Femur (tissue), 1 donor: ENCODE results near the gene ARHGAP24.

Source experiments
- DNase-seq: peaks from one replicate; pipeline ENCODE4 v3.0.0-alpha.2; 2017

ARHGAP24 gene

GRCh38 chr4:85747882-85748491 is 273.0 kb downstream of the ARHGAP24 start:
- DNase-seq: peak; percentile 45

GRCh38 chr4:85748654-85749053 is 273.7 kb downstream of the ARHGAP24 start:
- DNase-seq: no peak

GRCh38 chr4:85751866-85752265 is 276.9 kb downstream of the ARHGAP24 start:
- DNase-seq: no peak

DNA sequence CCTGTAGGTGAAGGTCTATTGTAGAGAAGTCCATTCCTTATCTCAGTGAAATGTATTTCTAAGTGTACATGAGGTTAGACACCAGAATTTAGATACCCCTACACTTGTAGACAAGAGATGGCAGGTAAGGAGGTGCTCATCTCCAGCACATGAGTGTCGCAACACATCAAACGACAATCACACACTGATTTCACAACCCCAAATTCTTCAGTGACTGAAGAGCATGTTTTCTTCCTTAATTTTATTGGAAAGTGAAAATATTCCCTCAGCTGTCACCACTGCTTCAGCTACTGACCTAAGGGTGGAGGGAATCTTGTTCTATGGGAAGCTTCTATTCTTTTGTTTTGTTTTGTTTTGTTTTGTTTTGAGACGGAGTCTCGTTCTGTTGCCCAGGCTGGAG is 280.3 kb downstream of the ARHGAP24 start:
- no peak for DNase-seq

GRCh38 chr4:85756938-85757337 is 282.0 kb downstream of the ARHGAP24 start:
- DNase-seq: no peak

DNA sequence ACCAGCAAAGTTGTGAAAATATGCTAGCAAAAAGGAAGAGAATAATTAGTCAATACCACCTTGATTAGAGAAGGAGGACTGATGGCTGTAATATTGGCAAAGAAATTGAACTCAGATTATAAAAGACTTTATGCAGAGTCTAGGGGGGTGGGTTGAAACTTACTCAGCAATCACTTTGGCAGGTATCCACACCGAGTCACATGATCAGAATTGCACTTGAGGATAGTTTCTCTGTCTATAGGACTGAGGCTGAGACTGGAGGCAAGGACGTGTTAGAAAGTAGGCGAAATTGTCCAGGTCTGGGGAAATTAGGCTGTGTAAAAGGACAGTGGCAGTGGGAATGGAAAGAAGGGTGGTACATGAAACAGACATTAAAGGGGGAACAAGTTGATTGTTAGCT is 284.4 kb downstream of the ARHGAP24 start:
- DNase-seq: no peak

- peak; percentile 67 for DNase-seq
Observed at GRCh38 chr4:85760511-85760910, 285.6 kb downstream of the ARHGAP24 start.

DNA sequence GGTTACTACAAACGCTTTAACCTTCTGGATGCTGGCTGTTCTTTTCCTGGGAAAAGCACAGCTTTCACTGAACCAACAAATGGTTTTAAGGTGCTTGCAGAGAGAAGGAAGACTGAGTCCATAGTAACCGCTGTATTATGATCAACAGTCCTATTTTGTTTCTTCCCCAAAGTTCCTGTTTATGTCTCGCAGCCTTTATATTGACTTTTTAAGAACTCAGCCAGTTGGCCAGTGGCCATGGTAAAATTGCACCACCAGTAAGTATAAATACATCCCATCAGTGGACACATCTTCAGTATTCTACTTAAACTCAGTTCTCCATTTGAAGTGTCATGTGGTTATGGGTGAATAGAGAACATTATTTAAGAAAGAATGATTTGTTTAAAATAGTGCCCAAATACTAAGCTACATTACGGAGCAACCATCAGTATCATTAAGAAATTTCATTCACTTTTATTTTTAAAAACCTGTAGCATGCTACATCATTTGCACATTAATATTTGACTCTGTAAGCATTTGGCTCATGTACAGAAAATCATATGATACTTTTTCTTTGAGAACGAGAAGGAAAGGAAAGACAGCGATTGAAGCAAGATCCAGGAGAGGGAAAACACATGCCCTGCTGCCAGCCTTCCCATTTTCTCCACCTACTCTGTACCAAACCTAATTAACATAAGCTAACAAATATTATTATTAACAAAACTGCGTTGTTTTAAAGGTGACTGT is 287.0 kb downstream of the ARHGAP24 start:
- DNase-seq: peak; percentile 79

DNA sequence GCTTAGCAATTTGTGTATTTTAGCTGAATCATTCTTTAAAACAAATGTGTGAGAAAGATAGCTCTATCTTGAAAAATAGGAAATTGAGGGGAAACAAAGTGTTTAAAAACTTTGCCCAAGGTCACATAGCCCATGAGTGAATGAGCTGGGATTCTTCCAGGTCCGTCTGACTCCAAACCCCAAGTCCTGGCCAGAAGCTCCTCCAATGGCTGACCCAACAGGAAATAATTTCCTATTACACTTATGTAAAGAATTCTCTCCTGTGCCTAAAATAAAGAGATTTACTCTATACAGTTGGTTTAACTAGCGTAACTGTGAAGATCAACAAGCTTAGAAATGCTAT is 287.6 kb downstream of the ARHGAP24 start:
- DNase-seq: peak; percentile 59

DNA sequence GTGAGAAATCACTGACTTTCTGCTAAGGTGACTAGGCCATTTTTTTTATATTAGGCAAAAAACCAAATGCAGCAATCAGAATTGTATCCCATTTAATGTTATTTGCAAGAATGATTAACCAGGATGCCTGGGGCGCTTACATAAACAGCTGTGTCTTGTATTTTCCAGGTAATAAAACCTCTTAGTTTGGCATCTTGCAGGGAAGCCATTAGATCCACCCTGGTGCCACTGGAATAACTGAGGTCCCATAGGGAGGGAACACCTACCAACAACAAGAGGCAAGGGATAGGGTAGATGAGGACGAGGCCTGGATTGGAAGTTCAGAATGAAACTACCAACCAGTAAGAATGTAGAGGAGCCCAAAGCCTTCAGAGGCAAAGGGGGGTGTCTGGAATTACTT is 288.3 kb downstream of the ARHGAP24 start:
- no peak for DNase-seq

DNA sequence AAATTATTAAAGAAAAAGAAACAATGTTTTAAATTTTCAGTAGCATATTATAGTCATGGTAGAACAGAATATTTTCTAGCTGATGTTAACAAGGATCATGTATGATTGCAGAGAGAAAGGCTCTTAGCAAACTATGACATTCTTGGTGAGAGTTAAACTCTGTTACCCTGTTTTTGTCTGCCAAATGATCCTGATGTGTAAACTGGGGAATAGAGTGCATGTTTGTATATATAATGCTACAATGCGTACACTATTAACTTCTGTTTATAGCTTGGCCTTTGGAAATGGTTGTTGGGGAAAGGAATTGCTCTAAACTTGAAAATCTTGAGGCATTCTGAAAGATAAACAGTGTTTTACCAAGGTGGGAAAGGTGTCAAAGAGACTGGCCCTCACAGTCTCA is 292.7 kb downstream of the ARHGAP24 start:
- DNase-seq: no peak

DNA sequence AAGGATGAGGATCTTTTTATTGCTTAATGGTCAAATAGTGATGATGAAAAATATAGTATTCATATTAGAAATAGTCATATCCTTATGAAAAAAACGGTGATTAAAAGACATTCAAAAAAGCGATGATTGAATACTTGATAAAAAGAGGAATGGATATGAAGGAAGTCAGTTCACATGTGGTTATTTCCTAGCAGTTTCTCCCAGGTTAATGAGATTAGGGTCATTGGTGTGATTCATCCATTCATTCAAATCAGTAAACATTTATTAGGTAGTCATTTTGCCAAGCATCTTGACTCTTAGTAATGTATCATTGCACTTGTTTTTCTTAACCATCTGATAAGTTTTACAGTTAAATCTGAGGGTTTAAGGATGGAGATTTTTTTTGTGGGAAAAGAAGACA is 294.1 kb downstream of the ARHGAP24 start:
- DNase-seq: no peak

DNA sequence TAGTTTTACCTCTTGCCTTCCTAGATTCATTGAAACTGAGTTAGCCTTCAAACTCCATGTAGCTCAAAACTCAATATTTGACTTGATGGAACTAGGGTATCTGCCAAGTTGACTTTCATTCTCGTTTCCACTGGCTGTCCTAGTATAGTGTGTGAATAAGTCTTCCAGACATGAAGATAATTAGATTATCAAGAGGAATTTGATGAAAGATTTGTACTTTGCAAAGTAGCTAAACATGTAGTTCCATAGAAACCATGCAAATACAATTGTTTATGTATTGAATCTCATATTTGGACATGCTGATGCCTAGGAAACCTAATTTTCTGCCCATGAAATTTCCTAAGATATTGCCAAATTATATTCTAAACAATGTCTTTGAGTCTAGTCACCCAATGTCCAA is 297.5 kb downstream of the ARHGAP24 start:
- DNase-seq: no peak

GRCh38 chr4:85773372-85773771 is 298.4 kb downstream of the ARHGAP24 start:
- no peak for DNase-seq

DNA sequence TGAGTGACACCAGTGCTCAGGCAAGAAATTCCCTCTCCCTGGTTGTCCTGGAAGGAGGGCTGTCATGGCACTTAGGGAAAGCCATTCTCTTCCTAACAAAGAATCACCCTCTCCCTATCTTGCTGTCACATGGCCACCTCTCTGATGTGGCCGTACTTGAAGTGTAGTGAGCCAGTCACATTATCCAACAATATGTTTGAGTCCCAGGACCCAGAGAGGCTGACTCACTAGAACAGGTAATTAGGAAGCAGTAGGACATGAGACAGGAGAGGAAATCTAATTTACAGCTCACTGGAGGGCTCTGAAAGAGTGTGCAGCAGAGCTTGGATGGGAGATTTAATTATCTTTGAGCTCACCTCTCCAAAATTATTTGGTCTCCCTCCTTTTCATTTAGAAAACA is 299.1 kb downstream of the ARHGAP24 start:
- DNase-seq: no peak

- no peak for DNase-seq
Observed at GRCh38 chr4:85774489-85774888, 299.5 kb downstream of the ARHGAP24 start.

GRCh38 chr4:85776096-85776495 is 301.1 kb downstream of the ARHGAP24 start:
- DNase-seq: no peak

DNA sequence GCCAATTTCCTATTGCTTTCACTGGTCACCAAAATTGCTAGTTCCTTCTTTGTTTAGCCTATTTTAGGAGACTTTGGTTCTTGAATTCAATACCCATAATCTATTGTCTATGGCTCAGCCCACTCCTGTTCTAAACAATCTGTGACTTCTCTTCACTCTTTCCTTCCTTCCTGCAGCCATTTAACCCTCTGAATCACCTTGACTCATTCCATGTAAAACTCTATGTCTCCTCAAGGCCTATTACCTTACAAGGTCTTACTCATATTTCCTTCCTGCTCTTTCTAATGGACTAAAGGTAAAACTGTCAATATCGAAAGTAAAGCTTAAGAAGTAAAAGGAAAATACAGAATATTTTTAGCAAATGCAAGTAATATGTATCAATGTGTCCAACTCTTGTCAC is 301.6 kb downstream of the ARHGAP24 start:
- no peak for DNase-seq

- no peak for DNase-seq
Observed at GRCh38 chr4:85777908-85778631, 303.1 kb downstream of the ARHGAP24 start.

DNA sequence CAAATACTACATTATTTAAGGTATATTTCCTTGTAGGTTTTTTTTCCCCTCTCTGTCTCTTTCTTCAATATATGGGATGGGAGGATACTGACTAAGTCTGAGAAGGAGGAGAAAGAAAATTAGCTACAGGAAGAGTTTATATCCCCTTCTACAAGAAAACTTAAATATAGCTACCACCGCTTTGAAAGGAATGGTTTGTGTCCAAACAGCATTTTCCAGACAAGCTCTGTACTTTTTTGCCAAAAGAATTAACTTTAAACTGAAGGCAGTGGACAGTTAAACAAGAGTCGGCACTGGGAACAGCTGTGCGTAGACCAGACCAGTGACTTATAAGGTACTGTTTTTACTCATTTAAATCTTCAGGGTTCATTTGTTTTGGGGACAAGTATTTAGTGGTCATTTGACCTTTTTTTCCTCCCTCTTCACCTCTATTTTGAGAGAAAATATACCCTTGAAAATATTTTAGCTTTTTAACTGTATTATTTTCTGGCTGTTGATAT is 303.7 kb downstream of the ARHGAP24 start:
- DNase-seq: peak; percentile 43

GRCh38 chr4:85779165-85779564 is 304.2 kb downstream of the ARHGAP24 start:
- no peak for DNase-seq

DNA sequence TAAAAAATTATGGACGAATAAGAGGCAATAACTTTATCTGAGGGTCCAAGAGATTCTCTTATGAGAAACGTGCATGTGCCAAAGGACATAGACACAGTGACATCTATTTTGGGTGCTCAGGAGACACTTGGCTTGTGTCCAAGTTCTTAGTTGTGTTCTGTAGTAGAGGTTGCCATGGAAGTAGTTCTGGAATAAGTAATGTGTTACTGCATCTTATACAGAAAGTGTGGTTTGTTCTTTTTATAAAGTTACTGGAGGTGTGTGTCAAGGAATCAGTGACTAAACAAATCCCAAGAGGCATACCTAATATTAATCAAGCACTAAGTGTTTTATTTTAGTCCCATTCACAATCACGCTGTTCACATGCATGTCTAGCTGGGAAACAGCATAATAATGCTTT is 305.7 kb downstream of the ARHGAP24 start:
- DNase-seq: no peak

GRCh38 chr4:85783483-85783882 is 308.5 kb downstream of the ARHGAP24 start:
- no peak for DNase-seq

GRCh38 chr4:85783900-85784299 is 308.9 kb downstream of the ARHGAP24 start:
- DNase-seq: no peak
